ENCODE results near the gene TPMT.

The TPMT gene

GRCh38 chr6:18107061-18107460 is 47.8 kb downstream of the TPMT start:
- Mint-ChIP-seq H3K27me3 (peaks cover 46% of the 10 kb centered on the region), H3K4me3 (no peak overlapping the region), H3K36me3 (ENCODE audit: low read depth) (peaks cover 7% of the 10 kb centered on the region), H3K4me1 (ENCODE audit: low read depth) (no peaks in the 10 kb centered on the region), H3K27ac (no peak overlapping the region), H3K9me3 (peaks cover 12% of the 10 kb centered on the region)

- Mint-ChIP-seq H3K9me3 (peaks cover 12% of the 10 kb centered on the region), H3K4me1 (ENCODE audit: low read depth) (no peaks in the 10 kb centered on the region), H3K36me3 (ENCODE audit: low read depth) (peaks cover 7% of the 10 kb centered on the region), H3K27ac (no peak overlapping the region), H3K4me3 (no peak overlapping the region), H3K27me3 (peaks cover 42% of the 10 kb centered on the region)
Observed at GRCh38 chr6:18102783-18103509, 51.9 kb downstream of the TPMT start.

DNA sequence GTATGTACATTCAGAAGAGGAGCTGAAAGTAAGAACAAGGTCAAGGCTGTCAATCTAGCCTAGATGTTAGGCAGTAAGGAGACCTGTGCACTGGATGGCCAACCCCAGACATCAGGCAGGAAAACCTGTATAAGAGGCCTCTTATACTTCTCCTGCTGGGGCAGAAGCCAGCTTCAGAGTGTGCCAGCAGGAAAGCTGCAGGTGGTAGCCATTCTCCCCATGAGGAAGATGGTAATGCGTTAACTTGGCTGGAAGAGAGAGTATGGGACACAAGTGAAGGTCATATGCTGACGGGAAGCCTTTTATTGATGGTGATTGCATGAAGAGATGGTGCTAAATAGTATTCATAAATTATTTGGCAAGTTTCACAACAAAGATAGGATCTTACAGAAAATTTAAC is 53.0 kb downstream of the TPMT start:
- peaks cover 40% of the 10 kb centered on the region for H3K27me3 Mint-ChIP-seq
- no peak overlapping the region for H3K4me3 Mint-ChIP-seq
- peaks cover 1% of the 10 kb centered on the region for H3K36me3 Mint-ChIP-seq (ENCODE audit: low read depth)
- H3K4me1 Mint-ChIP-seq (ENCODE audit: low read depth): no peaks in the 10 kb centered on the region
- H3K9me3 Mint-ChIP-seq: peaks cover 7% of the 10 kb centered on the region
- no peak overlapping the region for H3K27ac Mint-ChIP-seq

DNA sequence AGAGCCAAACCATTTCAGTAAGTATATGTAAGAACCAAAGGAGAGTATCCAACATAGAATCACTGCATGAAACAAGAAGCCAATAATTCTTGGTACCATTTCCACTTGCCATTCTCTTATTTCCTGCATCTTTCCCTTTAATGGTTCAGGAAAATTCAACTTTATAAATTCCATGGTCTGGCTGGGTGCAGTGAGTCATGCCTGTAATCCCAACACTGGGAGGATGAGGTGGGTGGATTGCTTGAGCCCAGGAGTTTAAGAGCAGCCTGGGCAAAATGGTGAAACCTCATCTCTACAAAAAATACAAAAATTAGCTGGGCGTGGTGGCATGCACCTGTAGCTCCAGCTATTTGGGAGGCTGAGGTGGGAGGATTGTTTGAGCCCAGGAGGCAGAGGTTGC is 53.6 kb downstream of the TPMT start:
- Mint-ChIP-seq H3K27ac (no peak overlapping the region), H3K9me3 (peaks cover 5% of the 10 kb centered on the region), H3K4me3 (no peak overlapping the region), H3K27me3 (peaks cover 40% of the 10 kb centered on the region), H3K36me3 (ENCODE audit: low read depth) (no peaks in the 10 kb centered on the region), H3K4me1 (ENCODE audit: low read depth) (no peaks in the 10 kb centered on the region)

GRCh38 chr6:18100296-18100695 is 54.6 kb downstream of the TPMT start:
- H3K4me1 Mint-ChIP-seq (ENCODE audit: low read depth): no peaks in the 10 kb centered on the region
- H3K27me3 Mint-ChIP-seq: peaks cover 40% of the 10 kb centered on the region
- H3K27ac Mint-ChIP-seq: no peak overlapping the region
- H3K36me3 Mint-ChIP-seq (ENCODE audit: low read depth): no peaks in the 10 kb centered on the region
- H3K4me3 Mint-ChIP-seq: no peak overlapping the region
- H3K9me3 Mint-ChIP-seq: no peaks in the 10 kb centered on the region

- H3K9me3 Mint-ChIP-seq: no peaks in the 10 kb centered on the region
- H3K4me3 Mint-ChIP-seq: no peak overlapping the region
- no peaks in the 10 kb centered on the region for H3K4me1 Mint-ChIP-seq (ENCODE audit: low read depth)
- H3K36me3 Mint-ChIP-seq (ENCODE audit: low read depth): no peaks in the 10 kb centered on the region
- H3K27ac Mint-ChIP-seq: no peak overlapping the region
- H3K27me3 Mint-ChIP-seq: peaks cover 35% of the 10 kb centered on the region
Observed at GRCh38 chr6:18099511-18099910, 55.4 kb downstream of the TPMT start.

- no peaks in the 10 kb centered on the region for H3K36me3 Mint-ChIP-seq (ENCODE audit: low read depth)
- no peaks in the 10 kb centered on the region for H3K9me3 Mint-ChIP-seq
- H3K27ac Mint-ChIP-seq: no peak overlapping the region
- peaks cover 17% of the 10 kb centered on the region for H3K27me3 Mint-ChIP-seq
- no peak overlapping the region for H3K4me3 Mint-ChIP-seq
- no peaks in the 10 kb centered on the region for H3K4me1 Mint-ChIP-seq (ENCODE audit: low read depth)
Observed at GRCh38 chr6:18096423-18096822, 58.5 kb downstream of the TPMT start.

- Mint-ChIP-seq H3K36me3 (ENCODE audit: low read depth) (no peaks in the 10 kb centered on the region), H3K4me1 (ENCODE audit: low read depth) (no peaks in the 10 kb centered on the region), H3K9me3 (peaks cover 8% of the 10 kb centered on the region), H3K4me3 (no peak overlapping the region), H3K27ac (no peak overlapping the region), H3K27me3 (peaks cover 17% of the 10 kb centered on the region)
Observed at GRCh38 chr6:18091382-18091781, 63.5 kb downstream of the TPMT start.

GRCh38 chr6:18090349-18090786 is 64.5 kb downstream of the TPMT start:
- Mint-ChIP-seq H3K27me3 (peaks cover 17% of the 10 kb centered on the region), H3K36me3 (ENCODE audit: low read depth) (no peaks in the 10 kb centered on the region), H3K4me3 (no peak overlapping the region), H3K9me3 (peaks cover 8% of the 10 kb centered on the region), H3K27ac (no peak overlapping the region), H3K4me1 (ENCODE audit: low read depth) (no peaks in the 10 kb centered on the region)

- H3K27me3 Mint-ChIP-seq: peaks cover 17% of the 10 kb centered on the region
- no peak overlapping the region for H3K4me3 Mint-ChIP-seq
- no peaks in the 10 kb centered on the region for H3K4me1 Mint-ChIP-seq (ENCODE audit: low read depth)
- no peaks in the 10 kb centered on the region for H3K36me3 Mint-ChIP-seq (ENCODE audit: low read depth)
- H3K9me3 Mint-ChIP-seq: peaks cover 8% of the 10 kb centered on the region
- H3K27ac Mint-ChIP-seq: no peak overlapping the region
Observed at GRCh38 chr6:18088419-18089296, 66.2 kb downstream of the TPMT start.

DNA sequence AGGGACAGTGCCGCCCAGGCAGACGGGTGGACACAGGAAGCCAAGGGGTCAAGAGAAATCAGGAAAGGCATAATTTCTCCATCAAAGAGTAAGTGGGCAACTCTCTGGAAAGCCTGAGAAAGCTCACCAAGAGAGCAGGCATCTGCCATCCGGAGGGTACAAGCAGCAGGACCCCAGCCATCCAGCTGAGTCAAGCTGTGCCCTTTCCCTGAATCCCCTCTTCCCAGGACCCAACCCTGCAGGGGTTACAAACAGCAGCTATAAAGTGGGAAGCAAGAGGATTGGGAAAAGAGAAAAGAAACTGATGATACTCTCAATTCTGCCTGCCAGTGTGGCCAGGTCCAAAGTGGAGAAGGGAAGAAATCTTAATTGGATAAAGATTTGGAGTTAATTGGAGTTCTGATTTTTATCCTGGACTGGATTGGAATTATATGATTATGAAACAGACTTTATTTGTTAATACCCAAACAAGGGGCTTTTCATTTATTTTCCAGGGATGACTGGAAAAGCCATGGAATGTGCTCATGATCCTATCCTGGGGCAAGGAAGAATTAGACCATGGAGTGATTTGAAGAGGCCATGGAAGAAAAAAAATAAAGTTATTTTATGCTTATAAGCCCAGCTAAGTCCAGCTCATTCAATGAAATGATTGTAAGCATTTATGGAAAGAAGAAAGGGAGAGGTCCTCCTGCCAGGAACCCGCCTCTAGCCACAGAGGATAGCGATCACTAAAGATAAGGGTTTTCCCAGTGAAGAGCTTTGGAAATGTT is 67.3 kb downstream of the TPMT start:
- H3K27me3 Mint-ChIP-seq: peaks cover 14% of the 10 kb centered on the region
- no peak overlapping the region for H3K4me3 Mint-ChIP-seq
- no peak overlapping the region for H3K27ac Mint-ChIP-seq
- no peaks in the 10 kb centered on the region for H3K4me1 Mint-ChIP-seq (ENCODE audit: low read depth)
- H3K9me3 Mint-ChIP-seq: peaks cover 8% of the 10 kb centered on the region
- H3K36me3 Mint-ChIP-seq (ENCODE audit: low read depth): no peaks in the 10 kb centered on the region

GRCh38 chr6:18081025-18081668 is 73.7 kb downstream of the TPMT start:
- no peaks in the 10 kb centered on the region for H3K36me3 Mint-ChIP-seq (ENCODE audit: low read depth)

DNA sequence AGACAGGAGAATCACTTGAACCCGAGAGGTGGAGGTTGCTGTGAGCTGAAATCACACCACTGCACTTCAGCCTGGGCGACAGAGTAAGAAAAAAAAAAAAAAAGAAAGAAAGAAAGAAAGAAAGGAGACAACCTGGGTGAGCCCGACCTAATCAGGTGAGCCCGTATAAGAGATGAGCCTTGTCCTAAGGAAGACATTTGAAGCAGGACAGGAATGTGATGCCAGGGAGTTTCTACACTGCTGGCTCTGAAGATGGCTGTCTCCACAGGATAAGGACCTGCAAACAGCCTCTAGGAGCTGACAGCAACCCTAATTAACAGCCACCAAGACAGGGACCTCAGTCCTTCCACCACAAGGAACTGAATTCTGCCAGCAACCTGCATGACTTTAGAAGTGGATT is 74.3 kb downstream of the TPMT start:
- Mint-ChIP-seq H3K4me3 (no peak overlapping the region), H3K36me3 (ENCODE audit: low read depth) (no peaks in the 10 kb centered on the region), H3K27me3 (peaks cover 19% of the 10 kb centered on the region), H3K9me3 (peaks cover 10% of the 10 kb centered on the region), H3K27ac (no peak overlapping the region), H3K4me1 (ENCODE audit: low read depth) (no peaks in the 10 kb centered on the region)

More at GRCh38 chr6:18081025-18081668, 73.7 kb downstream of the TPMT start:
- H3K9me3 Mint-ChIP-seq: peaks cover 6% of the 10 kb centered on the region
- peaks cover 16% of the 10 kb centered on the region for H3K27me3 Mint-ChIP-seq
- no peak overlapping the region for H3K27ac Mint-ChIP-seq
- H3K4me1 Mint-ChIP-seq (ENCODE audit: low read depth): no peaks in the 10 kb centered on the region
- no peak overlapping the region for H3K4me3 Mint-ChIP-seq

DNA sequence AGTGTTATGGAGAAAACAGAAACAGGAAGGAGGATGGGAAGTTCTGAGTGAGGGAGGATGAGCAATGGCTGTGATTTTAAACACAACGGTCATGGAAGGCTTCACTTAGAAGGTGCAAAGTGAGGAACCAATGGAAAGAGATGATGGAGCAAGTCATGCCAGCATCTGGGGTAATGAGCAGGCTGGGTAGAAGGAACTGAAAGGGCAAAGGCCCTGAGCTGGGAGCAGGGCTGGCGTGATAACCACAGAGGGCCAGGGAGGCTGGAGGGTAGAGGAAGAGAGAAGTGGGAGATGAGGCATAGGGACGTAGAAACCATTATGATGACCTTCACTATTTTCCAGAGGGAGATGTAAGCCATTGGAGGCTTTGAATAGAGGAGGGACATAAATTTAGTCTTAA is 76.0 kb downstream of the TPMT start:
- Mint-ChIP-seq H3K4me3 (no peak overlapping the region), H3K9me3 (peaks cover 21% of the 10 kb centered on the region), H3K27ac (no peak overlapping the region), H3K36me3 (ENCODE audit: low read depth) (no peaks in the 10 kb centered on the region), H3K4me1 (ENCODE audit: low read depth) (no peaks in the 10 kb centered on the region), H3K27me3 (peaks cover 24% of the 10 kb centered on the region)

Measured in stimulated activated naive CD8-positive, alpha-beta T cell treated with anti-CD3 and anti-CD28 coated beads, Interleukin-15, Interleukin-2, amounts not matched to agents 100 ng/mL and 50 ng/mL, for 24 hours (primary cell).